ENCODE results near the gene MARCHF7.

DNA sequence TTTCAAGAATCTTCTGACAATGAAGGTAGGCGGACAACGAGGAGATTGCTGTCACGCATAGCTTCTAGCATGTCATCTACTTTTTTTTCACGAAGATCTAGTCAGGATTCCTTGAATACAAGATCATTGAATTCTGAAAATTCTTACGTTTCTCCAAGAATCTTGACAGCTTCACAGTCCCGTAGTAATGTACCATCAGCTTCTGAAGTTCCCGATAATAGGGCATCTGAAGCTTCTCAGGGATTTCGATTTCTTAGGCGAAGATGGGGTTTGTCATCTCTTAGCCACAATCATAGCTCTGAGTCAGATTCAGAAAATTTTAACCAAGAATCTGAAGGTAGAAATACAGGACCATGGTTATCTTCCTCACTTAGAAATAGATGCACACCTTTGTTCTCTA, 35.8 kb downstream of the MARCHF7 start:
- TF ChIP-seq, protein P1, sequence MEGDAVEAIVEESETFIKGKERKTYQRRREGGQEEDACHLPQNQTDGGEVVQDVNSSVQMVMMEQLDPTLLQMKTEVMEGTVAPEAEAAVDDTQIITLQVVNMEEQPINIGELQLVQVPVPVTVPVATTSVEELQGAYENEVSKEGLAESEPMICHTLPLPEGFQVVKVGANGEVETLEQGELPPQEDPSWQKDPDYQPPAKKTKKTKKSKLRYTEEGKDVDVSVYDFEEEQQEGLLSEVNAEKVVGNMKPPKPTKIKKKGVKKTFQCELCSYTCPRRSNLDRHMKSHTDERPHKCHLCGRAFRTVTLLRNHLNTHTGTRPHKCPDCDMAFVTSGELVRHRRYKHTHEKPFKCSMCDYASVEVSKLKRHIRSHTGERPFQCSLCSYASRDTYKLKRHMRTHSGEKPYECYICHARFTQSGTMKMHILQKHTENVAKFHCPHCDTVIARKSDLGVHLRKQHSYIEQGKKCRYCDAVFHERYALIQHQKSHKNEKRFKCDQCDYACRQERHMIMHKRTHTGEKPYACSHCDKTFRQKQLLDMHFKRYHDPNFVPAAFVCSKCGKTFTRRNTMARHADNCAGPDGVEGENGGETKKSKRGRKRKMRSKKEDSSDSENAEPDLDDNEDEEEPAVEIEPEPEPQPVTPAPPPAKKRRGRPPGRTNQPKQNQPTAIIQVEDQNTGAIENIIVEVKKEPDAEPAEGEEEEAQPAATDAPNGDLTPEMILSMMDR (IDR thresholded peaks at IDR 0.05) = no peak
- TF ChIP-seq EZH2phosphoT487 (IDR thresholded peaks at IDR 0.05) = no peak
- TF ChIP-seq EZH2 (IDR thresholded peaks at IDR 0.05) = no peak

Data from neural progenitor cell (in vitro differentiated cells).